WTC11 (cell line): ENCODE measurements around the gene NCMAP.

Experiments used
- ATF1 ChIP-seq: sonication (generic); formaldehyde crosslinking; IDR thresholded peaks from 2 replicates; pipeline ENCODE4 v1.8.1; 2023; ENCODE audit warnings: mild to moderate bottlenecking, moderate library complexity, missing genetic modification reagents
- CTCF ChIP-seq: fragments of 200-600 bp; IDR thresholded peaks from 2 replicates; pipeline ENCODE4 v1.8.0; 2022; ENCODE audit warnings: antibody characterized with exemption
- ELF4 ChIP-seq: sonication (generic); formaldehyde crosslinking; IDR thresholded peaks from 2 replicates; pipeline ENCODE4 v1.8.1; 2022; ENCODE audit warnings: low read depth, mild to moderate bottlenecking, moderate library complexity, missing genetic modification reagents
- KAT7 ChIP-seq: sonication (generic); formaldehyde crosslinking; IDR thresholded peaks from 2 replicates; pipeline ENCODE4 v1.8.1; 2023; ENCODE audit warnings: missing genetic modification reagents, mild to moderate bottlenecking, borderline replicate concordance
- MAX ChIP-seq: sonication (generic); formaldehyde crosslinking; IDR thresholded peaks from 2 replicates; pipeline ENCODE4 v1.8.0; 2022; ENCODE audit warnings: mild to moderate bottlenecking, missing genetic modification reagents
- NFYB ChIP-seq: sonication (generic); formaldehyde crosslinking; conservative IDR thresholded peaks from 2 replicates; pipeline ENCODE4 v1.8.0; 2022; ENCODE audit warnings: low read depth, missing genetic modification reagents
- SP1 ChIP-seq: sonication (generic); formaldehyde crosslinking; conservative IDR thresholded peaks from 2 replicates; pipeline ENCODE4 v1.8.1; 2022; ENCODE audit warnings: missing genetic modification reagents
- ZNF121 ChIP-seq: sonication (generic); formaldehyde crosslinking; IDR thresholded peaks from 2 replicates; pipeline ENCODE4 v1.8.0; 2023; ENCODE audit warnings: missing genetic modification reagents
- ZNF671 ChIP-seq: fragments of 250-450 bp; sonication (Bioruptor Pico); IDR thresholded peaks from 2 replicates; pipeline ENCODE4 v1.8.0; 2021; ENCODE audit warnings: mild to moderate bottlenecking
- TF ChIP-seq, protein P1 (sequence below): sonication (generic); formaldehyde crosslinking; conservative IDR thresholded peaks from 2 replicates; pipeline ENCODE4 v1.8.1; 2023; ENCODE audit warnings: mild to moderate bottlenecking, low read depth, missing genetic modification reagents, moderate library complexity
- TF ChIP-seq, protein P2 (sequence below): sonication (generic); formaldehyde crosslinking; IDR thresholded peaks from 2 replicates; pipeline ENCODE4 v1.8.0; 2023; ENCODE audit warnings: missing genetic modification reagents

DNA sequence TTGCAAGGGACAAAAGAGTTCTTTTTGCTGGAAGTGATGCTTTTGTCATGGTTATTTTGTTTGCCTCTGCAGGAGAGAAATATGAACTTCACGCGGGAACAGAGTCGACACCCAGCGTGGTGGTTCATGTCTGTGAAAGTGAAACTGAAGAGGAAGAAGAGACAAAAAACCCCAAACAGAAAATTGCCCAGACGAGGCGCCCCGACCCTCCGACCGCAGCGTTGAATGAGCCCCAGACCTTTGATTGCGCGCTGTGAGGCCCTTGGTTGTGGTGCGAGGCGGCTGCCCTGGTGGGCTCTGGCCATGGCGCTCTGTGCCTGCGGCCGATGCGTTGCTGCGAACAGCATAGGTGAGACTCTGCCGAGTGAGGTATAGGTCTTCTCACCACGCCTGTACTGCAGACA is 20.9 kb upstream of the NCMAP start:
- TF ChIP-seq NFYB (CRISPR knock-in tag) (no peak), KAT7 (CRISPR knock-in tag) (no peak), ZNF121 (no peak), ATF1 (no peak), CTCF (no peak), ELF4 (CRISPR knock-in tag) (no peak), ZNF671 (no peak), SP1 (no peak), MAX (no peak)
- TF ChIP-seq, protein P1, sequence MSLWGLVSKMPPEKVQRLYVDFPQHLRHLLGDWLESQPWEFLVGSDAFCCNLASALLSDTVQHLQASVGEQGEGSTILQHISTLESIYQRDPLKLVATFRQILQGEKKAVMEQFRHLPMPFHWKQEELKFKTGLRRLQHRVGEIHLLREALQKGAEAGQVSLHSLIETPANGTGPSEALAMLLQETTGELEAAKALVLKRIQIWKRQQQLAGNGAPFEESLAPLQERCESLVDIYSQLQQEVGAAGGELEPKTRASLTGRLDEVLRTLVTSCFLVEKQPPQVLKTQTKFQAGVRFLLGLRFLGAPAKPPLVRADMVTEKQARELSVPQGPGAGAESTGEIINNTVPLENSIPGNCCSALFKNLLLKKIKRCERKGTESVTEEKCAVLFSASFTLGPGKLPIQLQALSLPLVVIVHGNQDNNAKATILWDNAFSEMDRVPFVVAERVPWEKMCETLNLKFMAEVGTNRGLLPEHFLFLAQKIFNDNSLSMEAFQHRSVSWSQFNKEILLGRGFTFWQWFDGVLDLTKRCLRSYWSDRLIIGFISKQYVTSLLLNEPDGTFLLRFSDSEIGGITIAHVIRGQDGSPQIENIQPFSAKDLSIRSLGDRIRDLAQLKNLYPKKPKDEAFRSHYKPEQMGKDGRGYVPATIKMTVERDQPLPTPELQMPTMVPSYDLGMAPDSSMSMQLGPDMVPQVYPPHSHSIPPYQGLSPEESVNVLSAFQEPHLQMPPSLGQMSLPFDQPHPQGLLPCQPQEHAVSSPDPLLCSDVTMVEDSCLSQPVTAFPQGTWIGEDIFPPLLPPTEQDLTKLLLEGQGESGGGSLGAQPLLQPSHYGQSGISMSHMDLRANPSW (CRISPR knock-in tag) = no peak
- TF ChIP-seq, protein P2, sequence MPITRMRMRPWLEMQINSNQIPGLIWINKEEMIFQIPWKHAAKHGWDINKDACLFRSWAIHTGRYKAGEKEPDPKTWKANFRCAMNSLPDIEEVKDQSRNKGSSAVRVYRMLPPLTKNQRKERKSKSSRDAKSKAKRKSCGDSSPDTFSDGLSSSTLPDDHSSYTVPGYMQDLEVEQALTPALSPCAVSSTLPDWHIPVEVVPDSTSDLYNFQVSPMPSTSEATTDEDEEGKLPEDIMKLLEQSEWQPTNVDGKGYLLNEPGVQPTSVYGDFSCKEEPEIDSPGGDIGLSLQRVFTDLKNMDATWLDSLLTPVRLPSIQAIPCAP = no peak
